Inferior parietal cortex (tissue), 1 donor: ENCODE measurements around the gene TEC.
"Not testable (repeated sequence)": the region's sequence is repeated elsewhere in the genome, so short reads cannot be mapped to it uniquely, and the experiment has no call there.

ENCODE experiments used
- DNase-seq: peaks from one replicate; pipeline ENCODE4 v3.0.0-alpha.2; 2016; ENCODE audit errors: extremely low spot score

Gene TEC

GRCh38 chr4:48167538-48168263, 101.9 kb downstream of the TEC start:
- no peak for DNase-seq

GRCh38 chr4:48164561-48164960, 105.1 kb downstream of the TEC start:
- not testable (repeated sequence) for DNase-seq

GRCh38 chr4:48163746-48164145, 105.9 kb downstream of the TEC start:
- DNase-seq, result no peak

GRCh38 chr4:48162162-48162561, 107.5 kb downstream of the TEC start:
- DNase-seq, result peak; percentile 27

- DNase-seq, result no peak
Measured at GRCh38 chr4:48157271-48157670, 112.4 kb downstream of the TEC start.

GRCh38 chr4:48156423-48156822, 113.2 kb downstream of the TEC start:
- DNase-seq, result no peak

GRCh38 chr4:48153791-48154550, 115.7 kb downstream of the TEC start:
- no peak for DNase-seq

GRCh38 chr4:48152259-48152658, 117.4 kb downstream of the TEC start:
- DNase-seq, result no peak

GRCh38 chr4:48149827-48150370, 119.7 kb downstream of the TEC start:
- no peak for DNase-seq

- DNase-seq, result no peak
Measured at GRCh38 chr4:48147621-48148020, 122.0 kb downstream of the TEC start.

GRCh38 chr4:48141048-48141447, 128.6 kb downstream of the TEC start:
- peak; percentile 58 for DNase-seq

- DNase-seq, result peak; percentile 20
Measured at GRCh38 chr4:48139691-48140090, 129.9 kb downstream of the TEC start.

GRCh38 chr4:48138936-48139335, 130.7 kb downstream of the TEC start:
- DNase-seq, result no peak

- no peak for DNase-seq
Measured at GRCh38 chr4:48138511-48138910, 131.1 kb downstream of the TEC start.

- DNase-seq, result no peak
Measured at GRCh38 chr4:48137846-48138245, 131.8 kb downstream of the TEC start.

GRCh38 chr4:48134081-48134480, 135.6 kb downstream of the TEC start, which contains the start of gene TXK:
TSS of gene TXK (minus strand) at chr4:48134250. CDS start at chr4:48134170, 80 bp downstream.
- DNase-seq, result no peak

- DNase-seq, result no peak
Measured at GRCh38 chr4:48133669-48134068, 136.0 kb downstream of the TEC start.

GRCh38 chr4:48131736-48132135, 137.9 kb downstream of the TEC start:
- no peak for DNase-seq

- no peak for DNase-seq
Measured at GRCh38 chr4:48130100-48130499, 139.5 kb downstream of the TEC start.

GRCh38 chr4:48129307-48130014, 140.2 kb downstream of the TEC start:
- no peak for DNase-seq

GRCh38 chr4:48127682-48128404, 141.8 kb downstream of the TEC start:
- peak; percentile 32 for DNase-seq

GRCh38 chr4:48127231-48127630, 142.4 kb downstream of the TEC start:
- DNase-seq, result no peak
